ENCODE results near the gene ACTBL2. TPM values are rescaled to one million over a fixed set of nuclear protein-coding genes. Genes with fewer than 3 reads are reported as not detected.

ACTBL2 gene
- total RNA-seq, 1 donor from 2014 or later = 11.8 TPM

- no peaks in the 10 kb centered on the region for H4K20me1 ChIP-seq (ENCODE audit: insufficient read depth, low read length)
- no peak overlapping the region for H3K4me3 ChIP-seq (ENCODE audit: insufficient read depth, low read depth, low read length)
- TF ChIP-seq EZH2 (IDR thresholded peaks at IDR 0.05; ENCODE audit: insufficient read depth, low read length) (no peak), CTCF (IDR thresholded peaks at IDR 0.05; ENCODE audit: insufficient read depth, low read depth, low read length) (no peak)
- no peaks in the 10 kb centered on the region for H3K36me3 ChIP-seq (ENCODE audit: insufficient read depth, low read length)
- H3K4me1 Mint-ChIP-seq (ENCODE audit: low read depth, unreplicated experiment) = peaks cover 8% of the 10 kb centered on the region
- no peak overlapping the region for H3K4me3 Mint-ChIP-seq (ENCODE audit: unreplicated experiment)
- no peak overlapping the region for H3K4me2 ChIP-seq (ENCODE audit: low read length)
- no peak overlapping the region for H3K27ac ChIP-seq (ENCODE audit: low read depth, low read length)
- no peak overlapping the region for H3K9ac ChIP-seq (ENCODE audit: low read length)
- H3K27ac Mint-ChIP-seq (ENCODE audit: unreplicated experiment) = no peak overlapping the region
- H3K36me3 Mint-ChIP-seq (ENCODE audit: low read depth, unreplicated experiment) = no peaks in the 10 kb centered on the region
- no peaks in the 10 kb centered on the region for H3K4me1 ChIP-seq (ENCODE audit: insufficient read depth, low read length)
- H3K79me2 ChIP-seq (ENCODE audit: insufficient read depth, low read length) = no peaks in the 10 kb centered on the region
- no peak overlapping the region for H2AFZ ChIP-seq (ENCODE audit: low read depth, low read length)
- no peaks in the 10 kb centered on the region for H3K9me3 ChIP-seq (ENCODE audit: insufficient read depth, low read depth, low read length)
- H3K27me3 ChIP-seq (ENCODE audit: insufficient read depth, low read length) = no peaks in the 10 kb centered on the region
- no peak for FAIRE-seq
- DNase-seq (ENCODE audit: low read depth) = no peak
- peaks cover 3% of the 10 kb centered on the region for H3K9me3 Mint-ChIP-seq (ENCODE audit: unreplicated experiment)
- peaks cover 5% of the 10 kb centered on the region for H3K27me3 Mint-ChIP-seq (ENCODE audit: low read depth, unreplicated experiment)
These were observed 24.2 kb downstream of the ACTBL2 start for GRCh38 chr5:57458443-57458842.

- no peak overlapping the region for H3K27ac Mint-ChIP-seq (ENCODE audit: unreplicated experiment)
- no peaks in the 10 kb centered on the region for H3K36me3 Mint-ChIP-seq (ENCODE audit: low read depth, unreplicated experiment)
- Histone ChIP-seq H3K36me3 (ENCODE audit: insufficient read depth, low read length) (no peaks in the 10 kb centered on the region), H3K9me3 (ENCODE audit: insufficient read depth, low read depth, low read length) (no peaks in the 10 kb centered on the region), H3K9ac (ENCODE audit: low read length) (no peak overlapping the region), H3K27me3 (ENCODE audit: insufficient read depth, low read length) (no peaks in the 10 kb centered on the region), H3K4me2 (ENCODE audit: low read length) (no peak overlapping the region), H4K20me1 (ENCODE audit: insufficient read depth, low read length) (no peaks in the 10 kb centered on the region), H3K27ac (ENCODE audit: low read depth, low read length) (no peak overlapping the region), H3K4me1 (ENCODE audit: insufficient read depth, low read length) (peaks cover 5% of the 10 kb centered on the region), H3K79me2 (ENCODE audit: insufficient read depth, low read length) (no peaks in the 10 kb centered on the region), H2AFZ (ENCODE audit: low read depth, low read length) (no peak overlapping the region), H3K4me3 (ENCODE audit: insufficient read depth, low read depth, low read length) (no peak overlapping the region)
- H3K4me1 Mint-ChIP-seq (ENCODE audit: low read depth, unreplicated experiment) = peaks cover 8% of the 10 kb centered on the region
- no peak overlapping the region for H3K4me3 Mint-ChIP-seq (ENCODE audit: unreplicated experiment)
- TF ChIP-seq EZH2 (IDR thresholded peaks at IDR 0.05; ENCODE audit: insufficient read depth, low read length) (no peak), CTCF (IDR thresholded peaks at IDR 0.05; ENCODE audit: insufficient read depth, low read depth, low read length) (no peak)
- H3K9me3 Mint-ChIP-seq (ENCODE audit: unreplicated experiment) = peaks cover 3% of the 10 kb centered on the region
- FAIRE-seq = no peak
- DNase-seq (ENCODE audit: low read depth) = no peak
- peaks cover 2% of the 10 kb centered on the region for H3K27me3 Mint-ChIP-seq (ENCODE audit: low read depth, unreplicated experiment)
These were observed 26.0 kb downstream of the ACTBL2 start for GRCh38 chr5:57456531-57457135.
